Superior temporal gyrus (tissue), 1 donor: Measurements from ENCODE around the gene DPP3.
"Not testable (repeated sequence)": the region's sequence is repeated elsewhere in the genome, so short reads cannot be mapped to it uniquely, and the experiment has no call there.

Experiments used
- DNase-seq: peaks from one replicate; pipeline ENCODE4 v3.0.0-alpha.2; 2016; ENCODE audit errors: extremely low spot score

DPP3 gene

GRCh38 chr11:66530927-66531709 lies 50.9 kb downstream of the DPP3 start:
- DNase-seq = no peak

GRCh38 chr11:66531841-66532240 lies 51.6 kb downstream of the DPP3 start:
- no peak for DNase-seq

GRCh38 chr11:66532784-66533183 lies 52.5 kb downstream of the DPP3 start:
- no peak for DNase-seq

- no peak for DNase-seq
Observed at GRCh38 chr11:66539170-66539869, 59.1 kb downstream of the DPP3 start.

- DNase-seq = no peak
Observed at GRCh38 chr11:66539870-66540213, 59.6 kb downstream of the DPP3 start.

- DNase-seq = not testable (repeated sequence)
Observed at GRCh38 chr11:66540598-66540997, 60.4 kb downstream of the DPP3 start.

GRCh38 chr11:66541892-66542291 lies 61.7 kb downstream of the DPP3 start:
- no peak for DNase-seq

- no peak for DNase-seq
Observed at GRCh38 chr11:66542362-66542761, 62.1 kb downstream of the DPP3 start.

- peak; percentile 34 for DNase-seq
Observed at GRCh38 chr11:66543263-66544107, 63.3 kb downstream of the DPP3 start.

- DNase-seq = not testable (repeated sequence)
Observed at GRCh38 chr11:66544952-66545351, 64.7 kb downstream of the DPP3 start.

- peak; percentile 97 for DNase-seq
Observed at GRCh38 chr11:66545701-66546367, 65.6 kb downstream of the DPP3 start, which contains the start of gene ZDHHC24. TSS of gene ZDHHC24 (minus strand) at chr11:66546048. CDS start at chr11:66546003, 45 bp downstream.

GRCh38 chr11:66546368-66546965 lies 66.2 kb downstream of the DPP3 start, which contains the start of gene ACTN3:
TSS of gene ACTN3 (plus strand) at chr11:66546903. CDS start at chr11:66546938, 35 bp downstream.
- no peak for DNase-seq

GRCh38 chr11:66546966-66547661 lies 66.9 kb downstream of the DPP3 start:
- no peak for DNase-seq

GRCh38 chr11:66547662-66548009 lies 67.4 kb downstream of the DPP3 start:
- no peak for DNase-seq

GRCh38 chr11:66548041-66548440 lies 67.8 kb downstream of the DPP3 start:
- DNase-seq = no peak

GRCh38 chr11:66548774-66549630 lies 68.8 kb downstream of the DPP3 start:
- DNase-seq = no peak

GRCh38 chr11:66549696-66550095 lies 69.5 kb downstream of the DPP3 start:
- DNase-seq = no peak

- DNase-seq = no peak
Observed at GRCh38 chr11:66550887-66551286, 70.7 kb downstream of the DPP3 start.

- DNase-seq = no peak
Observed at GRCh38 chr11:66554602-66555001, 74.4 kb downstream of the DPP3 start.

GRCh38 chr11:66555416-66555815 lies 75.2 kb downstream of the DPP3 start:
- DNase-seq = no peak
